ENCODE results near the gene IL17RD.
A peak's percentile ranks its signal among the peaks of the same experiment; 100 is the strongest.

The IL17RD gene

DNA sequence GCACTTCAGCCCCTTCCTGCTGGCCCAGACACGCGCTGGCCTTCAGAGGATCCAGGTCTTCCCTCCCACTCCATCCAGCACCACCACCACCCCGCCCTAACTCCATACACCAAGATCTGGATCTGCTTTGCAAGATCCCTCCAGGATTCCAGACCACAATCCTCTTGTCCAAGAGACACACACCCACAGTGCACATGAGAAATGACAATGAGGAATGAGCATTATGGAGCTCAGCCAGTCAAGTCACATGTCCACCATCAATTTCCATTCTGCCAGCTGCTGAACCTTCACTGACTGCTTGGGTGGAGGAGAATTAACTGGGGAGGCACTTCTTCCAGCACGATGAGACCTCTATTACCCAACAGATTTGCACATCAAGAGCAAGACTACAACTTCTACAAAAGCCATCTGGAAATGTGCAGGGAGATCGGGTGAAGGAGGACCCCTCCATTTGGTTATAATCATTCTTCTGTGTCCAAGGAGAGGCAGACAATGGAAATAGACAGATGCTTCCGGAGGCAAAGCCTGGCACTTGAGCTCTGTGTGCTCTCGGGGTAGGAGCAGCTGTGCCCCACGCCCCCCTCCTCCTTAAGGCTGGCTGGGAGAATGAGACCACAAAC, 117.0 kb downstream of the IL17RD start:
- WGBS (ENCODE audit: insufficient coverage) = 55% methylated on average over 5 of the region's 8 CpGs
- H3K27me3 ChIP-seq (replicated peaks in 2 of 5; ENCODE audit: control insufficient read depth in 4 of 5, insufficient read depth in 5 of 5, low read length in 4 of 5) = no peaks in the 10 kb centered on the region
- DNase-seq = peak; percentile 40 to 94 (median 88)
- CTCF ChIA-PET = interaction anchor here (0.8 to 4.4 kb wide), 7 partner anchors 14 to 52 kb away, joined by 3 to 22 read pairs (median 3); no protein-coding TSS in a partner anchor
- POLR2A ChIA-PET = interaction anchor here (0.5 to 1.3 kb wide), 2 partner anchors 12 to 346 kb away, joined by 3 to 4 read pairs; partner anchors contain the start of gene SPATA12
- peak overlapping the region in 1 of 7 experiments; percentile 6 for H3K4me3 ChIP-seq (ENCODE audit: control insufficient read depth in 1 of 7, extremely low read depth in 1 of 7, insufficient read depth in 4 of 7, low read depth in 2 of 7, low read length in 6 of 7)
- H3K27ac ChIP-seq (ENCODE audit: insufficient read depth in 1 of 2, low read depth in 1 of 2, low read length in 2 of 2, poor library complexity in 1 of 2, severe bottlenecking in 2 of 2) = no peak overlapping the region
- H3K4me1 ChIP-seq (ENCODE audit: control extremely low read depth in 1 of 4, control insufficient read depth in 4 of 4, insufficient read depth in 4 of 4, low read length in 3 of 4) = peaks cover 0 to 24% (median 10%) of the 10 kb centered on the region in 4 experiments
- no peaks in the 10 kb centered on the region for H3K36me3 ChIP-seq (ENCODE audit: control insufficient read depth in 4 of 4, insufficient read depth in 4 of 4, low read length in 3 of 4)
- H3K9me3 ChIP-seq (ENCODE audit: control extremely low read depth in 1 of 5, control insufficient read depth in 4 of 5, insufficient read depth in 2 of 5, low read depth in 1 of 5, low read length in 4 of 5) = no peaks in the 10 kb centered on the region

DNA sequence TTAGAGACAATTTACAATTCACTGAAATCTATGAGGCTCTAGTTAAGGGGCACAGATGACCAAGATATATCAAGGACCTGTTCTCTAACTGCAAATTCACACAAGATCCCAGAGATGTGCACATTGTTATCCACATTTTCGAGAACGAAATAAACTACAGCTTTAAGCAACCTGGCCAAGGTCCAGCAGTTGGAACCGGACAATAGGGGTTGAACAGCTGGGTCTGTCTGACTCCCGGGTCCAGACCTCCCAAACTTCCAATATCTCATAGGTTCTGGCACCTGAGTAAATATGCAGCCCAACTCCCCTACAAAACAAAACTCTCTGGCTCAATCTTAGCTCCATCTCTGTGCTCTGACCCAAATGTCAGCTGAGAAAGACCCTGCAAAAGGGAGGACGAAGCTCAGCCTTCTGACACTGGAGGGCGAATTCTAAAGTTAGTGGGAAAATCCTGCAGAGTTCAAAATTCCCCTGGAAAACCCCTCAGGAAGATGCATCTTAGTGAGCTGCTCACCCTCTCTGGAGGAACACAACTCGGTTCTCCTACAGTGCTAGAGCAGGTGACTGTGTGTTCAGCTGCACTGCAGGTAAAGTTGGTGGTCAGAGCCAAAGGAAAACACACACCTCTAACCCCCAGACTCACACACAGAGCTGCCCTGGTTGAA, 118.9 kb downstream of the IL17RD start:
- Histone ChIP-seq H3K36me3 (ENCODE audit: control insufficient read depth in 4 of 4, insufficient read depth in 4 of 4, low read length in 3 of 4) (no peaks in the 10 kb centered on the region), H3K4me3 (ENCODE audit: control insufficient read depth in 1 of 7, extremely low read depth in 1 of 7, insufficient read depth in 4 of 7, low read depth in 2 of 7, low read length in 6 of 7) (no peak overlapping the region), H3K27ac (ENCODE audit: insufficient read depth in 1 of 2, low read depth in 1 of 2, low read length in 2 of 2, poor library complexity in 1 of 2, severe bottlenecking in 2 of 2) (no peak overlapping the region), H3K9me3 (ENCODE audit: control extremely low read depth in 1 of 5, control insufficient read depth in 4 of 5, insufficient read depth in 2 of 5, low read depth in 1 of 5, low read length in 4 of 5) (no peaks in the 10 kb centered on the region), H3K4me1 (ENCODE audit: control extremely low read depth in 1 of 4, control insufficient read depth in 4 of 4, insufficient read depth in 4 of 4, low read length in 3 of 4) (peaks cover 0 to 24% (median 10%) of the 10 kb centered on the region in 4 experiments), H3K27me3 (replicated peaks in 2 of 5; ENCODE audit: control insufficient read depth in 4 of 5, insufficient read depth in 5 of 5, low read length in 4 of 5) (no peaks in the 10 kb centered on the region)
- CTCF ChIA-PET = interaction anchor here (1.0 to 4.4 kb wide), 7 partner anchors 9 to 50 kb away, joined by 3 to 22 read pairs (median 4); no protein-coding TSS in a partner anchor
- no peak for DNase-seq
- 100% methylated on average over 6 of the region's 7 CpGs for WGBS (ENCODE audit: insufficient coverage)
- POLR2A ChIA-PET = interaction anchor here (0.6 to 0.8 kb wide), 2 partner anchors 20 to 128 kb away, joined by 3 read pairs; no protein-coding TSS in a partner anchor

DNA sequence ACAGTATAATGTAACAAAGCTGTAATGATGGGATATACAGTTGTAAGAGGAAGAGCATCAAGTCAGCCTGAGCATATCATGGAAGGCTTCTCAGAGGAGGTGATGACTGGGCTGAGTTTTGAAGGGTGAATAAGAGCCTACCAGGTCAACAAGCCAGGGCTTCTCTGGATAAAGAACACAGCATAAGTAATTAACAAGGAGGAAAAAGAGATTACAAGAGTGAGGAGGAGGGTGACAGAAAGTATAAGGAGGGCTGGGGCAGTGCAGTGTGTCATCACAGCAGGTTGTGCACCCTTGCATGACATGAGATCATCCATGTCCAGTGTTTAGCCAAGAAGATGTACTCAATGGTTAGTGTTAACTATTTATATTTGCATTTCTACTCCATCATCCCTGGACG, 121.6 kb downstream of the IL17RD start:
- POLR2A ChIA-PET = no interaction called here
- Histone ChIP-seq H3K27ac (ENCODE audit: insufficient read depth in 1 of 2, low read depth in 1 of 2, low read length in 2 of 2, poor library complexity in 1 of 2, severe bottlenecking in 2 of 2) (no peak overlapping the region), H3K36me3 (ENCODE audit: control insufficient read depth in 4 of 4, insufficient read depth in 4 of 4, low read length in 3 of 4) (no peaks in the 10 kb centered on the region), H3K27me3 (replicated peaks in 2 of 5; ENCODE audit: control insufficient read depth in 4 of 5, insufficient read depth in 5 of 5, low read length in 4 of 5) (no peaks in the 10 kb centered on the region), H3K9me3 (ENCODE audit: control extremely low read depth in 1 of 5, control insufficient read depth in 4 of 5, insufficient read depth in 2 of 5, low read depth in 1 of 5, low read length in 4 of 5) (no peaks in the 10 kb centered on the region), H3K4me1 (ENCODE audit: control extremely low read depth in 1 of 4, control insufficient read depth in 4 of 4, insufficient read depth in 4 of 4, low read length in 3 of 4) (peaks cover 0 to 10% (median 3%) of the 10 kb centered on the region in 4 experiments), H3K4me3 (ENCODE audit: control insufficient read depth in 1 of 7, extremely low read depth in 1 of 7, insufficient read depth in 4 of 7, low read depth in 2 of 7, low read length in 6 of 7) (no peak overlapping the region)
- CTCF ChIA-PET = no interaction called here
- no peak for DNase-seq
- WGBS (ENCODE audit: insufficient coverage) = no CpG with 5 or more reads among the region's 1 CpG

DNA sequence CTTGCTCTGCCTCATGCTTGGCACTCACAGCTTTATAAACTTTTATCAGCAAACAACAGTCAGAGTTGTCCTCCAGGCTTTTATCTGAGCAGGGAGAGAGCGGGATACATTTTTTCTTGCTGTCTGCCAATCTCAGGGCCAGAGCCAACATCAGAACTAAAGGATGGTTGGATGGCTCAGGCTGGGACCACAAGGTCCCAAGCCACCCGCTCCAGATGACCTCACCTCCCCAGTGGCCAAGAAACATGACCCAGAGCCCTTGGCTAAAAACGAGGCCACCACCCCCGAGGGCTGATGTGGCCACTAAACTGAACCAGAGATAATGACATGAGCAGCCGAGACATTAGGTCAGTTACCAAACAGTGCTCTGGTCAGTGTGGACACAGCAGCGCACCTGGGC, 123.5 kb downstream of the IL17RD start:
- no peak overlapping the region for H3K4me3 ChIP-seq (ENCODE audit: control insufficient read depth in 1 of 7, extremely low read depth in 1 of 7, insufficient read depth in 4 of 7, low read depth in 2 of 7, low read length in 6 of 7)
- no peaks in the 10 kb centered on the region for H3K36me3 ChIP-seq (ENCODE audit: control insufficient read depth in 4 of 4, insufficient read depth in 4 of 4, low read length in 3 of 4)
- H3K27me3 ChIP-seq (replicated peaks in 2 of 5; ENCODE audit: control insufficient read depth in 4 of 5, insufficient read depth in 5 of 5, low read length in 4 of 5) = no peaks in the 10 kb centered on the region
- ChIA-PET CTCF (interaction anchor here (1.0 kb wide), 1 partner anchor 40 kb away, joined by 4 read pairs; no protein-coding TSS in a partner anchor), POLR2A (no interaction called here)
- H3K9me3 ChIP-seq (ENCODE audit: control extremely low read depth in 1 of 5, control insufficient read depth in 4 of 5, insufficient read depth in 2 of 5, low read depth in 1 of 5, low read length in 4 of 5) = no peaks in the 10 kb centered on the region
- no peak overlapping the region for H3K27ac ChIP-seq (ENCODE audit: insufficient read depth in 1 of 2, low read depth in 1 of 2, low read length in 2 of 2, poor library complexity in 1 of 2, severe bottlenecking in 2 of 2)
- no peaks in the 10 kb centered on the region for H3K4me1 ChIP-seq (ENCODE audit: control extremely low read depth in 1 of 4, control insufficient read depth in 4 of 4, insufficient read depth in 4 of 4, low read length in 3 of 4)
- WGBS (ENCODE audit: insufficient coverage) = 92% methylated on average over 6 of the region's 6 CpGs
- no peak for DNase-seq
